ENCODE data around the gene EIPR1. TPM values are rescaled to one million over a fixed set of nuclear protein-coding genes. Genes with fewer than 3 reads are reported as not detected.

EIPR1 gene
- total and polyA plus RNA-seq, 2 donors from 2014 or later = 28.2 to 37.8 TPM

DNA sequence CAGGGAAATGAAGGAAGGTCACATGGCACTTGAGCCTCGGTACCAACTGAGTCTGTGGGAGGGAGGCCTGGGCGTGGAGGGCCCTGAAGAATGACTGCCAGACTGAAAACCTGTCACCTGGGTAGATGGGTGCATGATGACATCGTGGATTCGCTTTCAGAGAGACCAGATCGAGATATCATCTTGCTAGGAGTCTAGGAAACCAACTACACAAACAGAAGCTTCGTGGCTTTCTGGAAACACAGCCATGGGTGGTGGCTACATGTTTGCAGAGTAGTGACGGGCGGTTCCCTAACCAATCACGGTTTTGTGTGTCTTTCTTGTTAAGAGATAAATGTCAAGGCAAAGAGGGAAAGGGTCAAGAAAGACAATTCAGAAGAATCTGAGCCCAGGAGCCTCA lies 155.0 kb downstream of the EIPR1 start:
- Histone ChIP-seq H3K4me1 (ENCODE audit: control insufficient read depth in 2 of 3, insufficient read depth in 2 of 3, low read depth in 1 of 3, low read length in 3 of 3) (no peaks in the 10 kb centered on the region), H3K36me3 (ENCODE audit: control insufficient read depth in 2 of 3, insufficient read depth in 3 of 3, low read length in 3 of 3) (no peaks in the 10 kb centered on the region), H3K4me3 (ENCODE audit: low read length in 3 of 3) (no peak overlapping the region), H3K27me3 (ENCODE audit: control insufficient read depth, insufficient read depth, low read length) (no peaks in the 10 kb centered on the region), H3K27ac (ENCODE audit: low read depth in 2 of 2, low read length in 2 of 2) (no peak overlapping the region), H3K9me3 (ENCODE audit: control insufficient read depth in 2 of 3, insufficient read depth in 1 of 3, low read length in 3 of 3) (peaks cover 0 to 8% (median 3%) of the 10 kb centered on the region in 3 donors), H3K9ac (ENCODE audit: low read length in 3 of 3) (no peak overlapping the region)
- FAIRE-seq (no peak), DNase-seq (no peak)
- intact Hi-C loops (cut with DNase I) = no loop called here
- TF ChIP-seq, protein P1, sequence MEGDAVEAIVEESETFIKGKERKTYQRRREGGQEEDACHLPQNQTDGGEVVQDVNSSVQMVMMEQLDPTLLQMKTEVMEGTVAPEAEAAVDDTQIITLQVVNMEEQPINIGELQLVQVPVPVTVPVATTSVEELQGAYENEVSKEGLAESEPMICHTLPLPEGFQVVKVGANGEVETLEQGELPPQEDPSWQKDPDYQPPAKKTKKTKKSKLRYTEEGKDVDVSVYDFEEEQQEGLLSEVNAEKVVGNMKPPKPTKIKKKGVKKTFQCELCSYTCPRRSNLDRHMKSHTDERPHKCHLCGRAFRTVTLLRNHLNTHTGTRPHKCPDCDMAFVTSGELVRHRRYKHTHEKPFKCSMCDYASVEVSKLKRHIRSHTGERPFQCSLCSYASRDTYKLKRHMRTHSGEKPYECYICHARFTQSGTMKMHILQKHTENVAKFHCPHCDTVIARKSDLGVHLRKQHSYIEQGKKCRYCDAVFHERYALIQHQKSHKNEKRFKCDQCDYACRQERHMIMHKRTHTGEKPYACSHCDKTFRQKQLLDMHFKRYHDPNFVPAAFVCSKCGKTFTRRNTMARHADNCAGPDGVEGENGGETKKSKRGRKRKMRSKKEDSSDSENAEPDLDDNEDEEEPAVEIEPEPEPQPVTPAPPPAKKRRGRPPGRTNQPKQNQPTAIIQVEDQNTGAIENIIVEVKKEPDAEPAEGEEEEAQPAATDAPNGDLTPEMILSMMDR (IDR thresholded peaks at IDR 0.05; ENCODE audit: borderline replicate concordance, extremely low read depth, insufficient read depth) = no peak

DNA sequence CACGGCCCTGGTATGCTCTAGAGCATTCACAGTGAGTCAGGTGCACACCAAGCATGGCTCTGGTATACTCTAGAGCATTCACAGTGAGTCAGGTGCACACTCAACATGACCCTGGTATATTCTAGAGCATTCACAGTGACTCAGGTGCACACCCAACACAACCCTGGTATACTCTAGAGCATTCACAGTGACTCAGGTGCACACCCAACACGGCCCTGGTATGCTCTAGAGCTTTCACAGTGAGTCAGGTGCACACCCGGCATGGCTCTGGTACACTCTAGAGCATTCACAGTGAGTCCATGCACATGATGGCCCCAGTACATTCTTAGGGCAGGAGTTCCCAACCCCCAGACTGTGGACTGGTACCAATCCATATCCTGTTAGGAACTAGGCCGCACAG lies 158.1 kb downstream of the EIPR1 start:
- Histone ChIP-seq H3K27ac (ENCODE audit: low read depth in 2 of 2, low read length in 2 of 2) (no peak overlapping the region), H3K9me3 (ENCODE audit: control insufficient read depth in 2 of 3, insufficient read depth in 1 of 3, low read length in 3 of 3) (peaks cover 0 to 8% (median 3%) of the 10 kb centered on the region in 3 donors), H3K36me3 (ENCODE audit: control insufficient read depth in 2 of 3, insufficient read depth in 3 of 3, low read length in 3 of 3) (no peaks in the 10 kb centered on the region), H3K9ac (ENCODE audit: low read length in 3 of 3) (no peak overlapping the region), H3K4me3 (ENCODE audit: low read length in 3 of 3) (no peak overlapping the region), H3K27me3 (ENCODE audit: control insufficient read depth, insufficient read depth, low read length) (no peaks in the 10 kb centered on the region), H3K4me1 (ENCODE audit: control insufficient read depth in 2 of 3, insufficient read depth in 2 of 3, low read depth in 1 of 3, low read length in 3 of 3) (no peaks in the 10 kb centered on the region)
- TF ChIP-seq, protein P1 (IDR thresholded peaks at IDR 0.05; ENCODE audit: borderline replicate concordance, extremely low read depth, insufficient read depth) = no peak
- no peak for FAIRE-seq
- intact Hi-C loops (cut with DNase I) = no loop called here
- no peak for DNase-seq

DNA sequence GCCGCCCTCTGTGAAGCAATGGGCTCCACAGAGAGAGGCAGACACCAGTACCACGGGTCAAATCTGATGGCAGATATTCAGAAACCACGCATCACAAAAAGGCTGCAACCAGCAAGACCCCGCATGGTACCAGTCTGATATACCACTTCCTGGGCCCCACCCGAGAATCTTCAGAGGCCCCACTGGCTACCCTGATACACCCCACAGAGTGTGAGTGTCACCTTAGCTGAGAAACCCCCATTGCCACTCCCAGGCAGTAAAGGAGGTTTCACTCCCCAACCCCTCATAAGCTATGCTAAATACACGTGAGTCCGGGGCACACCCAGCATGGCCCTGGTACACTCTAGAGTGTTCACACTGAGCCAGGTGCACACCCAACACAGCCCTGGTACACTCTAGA lies 160.0 kb downstream of the EIPR1 start:
- intact Hi-C loops (cut with DNase I) = no loop called here
- Histone ChIP-seq H3K36me3 (ENCODE audit: control insufficient read depth in 2 of 3, insufficient read depth in 3 of 3, low read length in 3 of 3) (no peaks in the 10 kb centered on the region), H3K27ac (ENCODE audit: low read depth in 2 of 2, low read length in 2 of 2) (no peak overlapping the region), H3K4me3 (ENCODE audit: low read length in 3 of 3) (no peak overlapping the region), H3K27me3 (ENCODE audit: control insufficient read depth, insufficient read depth, low read length) (no peaks in the 10 kb centered on the region), H3K9ac (ENCODE audit: low read length in 3 of 3) (no peak overlapping the region), H3K9me3 (ENCODE audit: control insufficient read depth in 2 of 3, insufficient read depth in 1 of 3, low read length in 3 of 3) (peaks cover 0 to 8% (median 3%) of the 10 kb centered on the region in 3 donors), H3K4me1 (ENCODE audit: control insufficient read depth in 2 of 3, insufficient read depth in 2 of 3, low read depth in 1 of 3, low read length in 3 of 3) (no peaks in the 10 kb centered on the region)
- DNase-seq = no peak
- no peak for FAIRE-seq
- TF ChIP-seq, protein P1 (IDR thresholded peaks at IDR 0.05; ENCODE audit: borderline replicate concordance, extremely low read depth, insufficient read depth) = no peak

DNA sequence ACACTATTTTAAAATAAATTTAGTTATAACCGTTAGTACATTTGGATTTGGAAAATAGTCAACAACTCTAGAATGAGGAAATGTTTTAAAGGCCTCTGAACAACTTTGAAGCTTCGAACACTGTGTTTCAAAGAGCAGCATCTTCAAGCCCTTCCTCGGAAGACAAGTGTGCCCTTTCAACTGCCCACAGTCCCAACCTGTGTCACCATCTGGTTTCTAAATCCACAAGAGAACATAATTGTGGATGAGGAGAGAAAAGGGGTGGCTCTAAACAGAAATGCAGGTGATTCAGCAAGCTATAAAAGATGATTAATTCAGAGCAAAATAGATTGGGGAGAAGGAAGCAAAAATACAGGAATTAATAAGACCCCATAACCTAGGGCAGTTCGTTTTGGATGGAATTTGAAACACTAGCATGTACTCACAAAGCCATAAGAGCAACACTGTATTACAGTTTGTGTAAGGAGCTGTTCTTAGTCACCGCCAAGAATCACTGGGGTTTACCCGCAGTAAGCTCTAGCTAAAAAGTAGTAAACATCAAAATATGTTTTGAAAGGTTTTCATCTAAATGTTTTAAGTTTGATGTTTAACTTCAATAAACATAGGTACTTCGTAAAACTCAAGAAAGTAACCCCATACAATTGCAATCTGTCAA lies 160.7 kb downstream of the EIPR1 start:
- intact Hi-C loops (cut with DNase I) = no loop called here
- TF ChIP-seq, protein P1 (IDR thresholded peaks at IDR 0.05; ENCODE audit: borderline replicate concordance, extremely low read depth, insufficient read depth) = no peak
- Histone ChIP-seq H3K27me3 (ENCODE audit: control insufficient read depth, insufficient read depth, low read length) (no peaks in the 10 kb centered on the region), H3K27ac (ENCODE audit: low read depth in 2 of 2, low read length in 2 of 2) (no peak overlapping the region), H3K36me3 (ENCODE audit: control insufficient read depth in 2 of 3, insufficient read depth in 3 of 3, low read length in 3 of 3) (no peaks in the 10 kb centered on the region), H3K9me3 (ENCODE audit: control insufficient read depth in 2 of 3, insufficient read depth in 1 of 3, low read length in 3 of 3) (peaks cover 0 to 8% (median 3%) of the 10 kb centered on the region in 3 donors), H3K4me1 (ENCODE audit: control insufficient read depth in 2 of 3, insufficient read depth in 2 of 3, low read depth in 1 of 3, low read length in 3 of 3) (no peaks in the 10 kb centered on the region), H3K4me3 (ENCODE audit: low read length in 3 of 3) (no peak overlapping the region), H3K9ac (ENCODE audit: low read length in 3 of 3) (no peak overlapping the region)
- no peak for DNase-seq
- no peak for FAIRE-seq

All from kidney (tissue), 14 donors.